ENCODE measurements around the gene CIDEB.

CIDEB gene

DNA sequence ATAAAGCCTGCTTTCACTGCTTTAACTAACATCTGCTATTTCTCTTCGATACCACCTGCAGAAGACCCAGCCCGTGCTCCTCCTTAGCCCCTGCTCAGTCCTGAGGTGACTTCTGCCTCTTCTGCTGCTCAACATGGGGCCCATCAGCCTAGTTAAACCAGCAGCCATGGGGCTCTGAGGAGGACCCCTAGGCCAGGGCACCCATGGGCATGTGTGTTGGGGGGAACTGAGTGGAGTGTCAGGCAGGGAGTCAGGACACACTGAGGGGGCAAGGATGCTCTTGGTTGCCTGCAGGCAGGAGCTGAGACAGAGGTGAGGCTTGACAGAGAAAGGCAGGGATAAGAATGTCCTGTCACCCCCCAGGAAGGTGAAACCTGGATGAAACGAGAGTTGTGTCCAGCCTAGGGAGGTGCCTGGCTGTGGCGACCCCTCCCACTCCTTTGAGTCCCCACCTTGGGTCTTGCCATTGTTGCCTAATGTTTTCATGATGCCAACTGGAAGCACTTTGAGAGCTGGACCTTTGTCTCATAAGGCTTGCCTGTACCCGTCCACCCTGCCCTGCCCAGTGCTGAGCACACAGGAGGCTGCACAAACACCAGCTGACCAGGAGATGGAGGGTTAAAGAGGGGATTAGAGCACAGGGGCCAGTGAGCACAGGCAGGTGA, 23.8 kb downstream of the CIDEB start:
- H3K9me3 ChIP-seq (ENCODE audit: control insufficient read depth, insufficient read depth, low read length): no peaks in the 10 kb centered on the region
- no peaks in the 10 kb centered on the region for H3K27me3 ChIP-seq (ENCODE audit: control insufficient read depth, insufficient read depth, low read length)
- no peak overlapping the region for H3K27ac ChIP-seq (ENCODE audit: low read depth, low read length)
- no peak overlapping the region for H3K9ac ChIP-seq (ENCODE audit: low read depth, low read length)
- no peaks in the 10 kb centered on the region for H3K36me3 ChIP-seq (ENCODE audit: control insufficient read depth, insufficient read depth, low read length)
- no peaks in the 10 kb centered on the region for H3K4me1 ChIP-seq (ENCODE audit: control insufficient read depth, insufficient read depth, low read length)
- no peak overlapping the region for H3K4me3 ChIP-seq (ENCODE audit: low read depth, low read length)

DNA sequence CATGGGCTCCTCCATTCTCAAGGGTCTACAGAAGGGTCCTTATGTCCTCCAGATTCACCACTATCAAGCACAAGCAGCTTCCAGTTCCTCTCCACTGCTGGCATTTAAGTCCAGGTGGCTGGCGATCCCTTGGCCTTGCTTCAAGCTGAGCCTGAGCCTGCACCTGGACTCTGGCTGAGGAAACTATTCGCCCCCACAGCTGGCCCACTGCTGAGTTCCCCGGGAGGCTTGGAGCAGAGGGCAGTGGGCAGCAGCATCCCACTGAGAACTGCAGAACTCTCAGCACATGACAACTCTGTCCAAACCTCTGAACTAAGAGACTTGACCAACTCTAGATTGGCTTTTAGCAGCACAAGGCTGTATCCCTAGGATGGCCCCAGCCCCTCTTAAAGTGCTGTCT, 25.0 kb downstream of the CIDEB start:
- no peaks in the 10 kb centered on the region for H3K9me3 ChIP-seq (ENCODE audit: control insufficient read depth, insufficient read depth, low read length)
- H3K36me3 ChIP-seq (ENCODE audit: control insufficient read depth, insufficient read depth, low read length): no peaks in the 10 kb centered on the region
- no peak overlapping the region for H3K4me3 ChIP-seq (ENCODE audit: low read depth, low read length)
- H3K27me3 ChIP-seq (ENCODE audit: control insufficient read depth, insufficient read depth, low read length): no peaks in the 10 kb centered on the region
- no peak overlapping the region for H3K9ac ChIP-seq (ENCODE audit: low read depth, low read length)
- H3K4me1 ChIP-seq (ENCODE audit: control insufficient read depth, insufficient read depth, low read length): no peaks in the 10 kb centered on the region
- H3K27ac ChIP-seq (ENCODE audit: low read depth, low read length): no peak overlapping the region

DNA sequence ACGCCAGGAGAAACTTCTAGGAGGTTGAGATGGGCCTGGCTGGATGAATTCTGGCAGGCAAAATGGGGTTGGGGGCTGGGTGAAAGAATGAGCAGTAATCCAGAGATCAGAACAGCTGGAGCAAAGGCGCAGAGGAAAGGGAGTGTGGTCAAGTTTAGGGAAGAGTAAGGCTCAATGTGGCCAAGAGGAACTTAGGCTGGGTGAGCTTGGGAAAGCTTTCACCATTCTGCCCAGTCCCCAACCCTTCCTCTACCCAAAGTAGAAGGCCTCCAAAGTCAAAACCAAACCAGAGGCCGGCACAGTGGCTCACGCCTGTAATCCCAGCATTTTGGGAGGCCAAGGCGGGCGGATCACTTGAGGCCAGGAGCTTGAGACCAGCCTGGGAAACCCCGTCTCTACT, 26.1 kb downstream of the CIDEB start:
- no peak overlapping the region for H3K9ac ChIP-seq (ENCODE audit: low read depth, low read length)
- H3K27ac ChIP-seq (ENCODE audit: low read depth, low read length): no peak overlapping the region
- H3K9me3 ChIP-seq (ENCODE audit: control insufficient read depth, insufficient read depth, low read length): no peaks in the 10 kb centered on the region
- H3K4me3 ChIP-seq (ENCODE audit: low read depth, low read length): no peak overlapping the region
- H3K27me3 ChIP-seq (ENCODE audit: control insufficient read depth, insufficient read depth, low read length): no peaks in the 10 kb centered on the region
- no peaks in the 10 kb centered on the region for H3K4me1 ChIP-seq (ENCODE audit: control insufficient read depth, insufficient read depth, low read length)
- H3K36me3 ChIP-seq (ENCODE audit: control insufficient read depth, insufficient read depth, low read length): no peaks in the 10 kb centered on the region

DNA sequence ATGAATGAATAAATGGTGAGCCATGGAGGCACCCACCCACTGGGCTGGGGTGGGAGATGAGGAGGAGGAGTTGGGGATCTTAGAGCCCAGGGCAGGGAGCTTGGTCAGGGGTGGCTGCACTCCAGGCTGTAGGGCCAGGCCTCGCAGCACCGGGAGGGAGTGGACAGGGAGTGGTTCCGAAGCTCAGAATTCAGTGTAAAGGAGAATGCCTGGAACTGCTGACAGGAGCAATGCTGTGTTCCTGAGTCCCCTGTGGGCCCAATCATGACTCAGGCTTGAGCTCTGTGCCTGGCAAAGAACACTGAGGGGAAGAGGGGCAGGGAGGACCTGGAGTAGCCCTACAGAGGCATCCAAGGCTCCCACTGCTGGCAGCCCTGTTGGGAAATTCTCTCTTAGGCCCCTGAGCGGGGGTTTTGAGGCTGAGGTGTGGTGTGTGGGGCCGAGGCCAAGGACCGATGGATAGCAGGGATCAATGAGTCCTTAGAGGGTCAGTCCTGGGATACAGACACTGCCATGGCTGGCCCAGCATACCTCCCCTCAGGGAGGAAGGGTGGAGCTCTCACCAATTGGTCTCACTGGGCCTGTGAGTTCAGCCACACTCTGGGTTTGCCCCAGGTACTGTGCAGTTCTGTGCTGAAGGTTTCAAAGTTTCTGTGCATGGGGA, 26.8 kb downstream of the CIDEB start:
- no peaks in the 10 kb centered on the region for H3K4me1 ChIP-seq (ENCODE audit: control insufficient read depth, insufficient read depth, low read length)
- H3K27me3 ChIP-seq (ENCODE audit: control insufficient read depth, insufficient read depth, low read length): no peaks in the 10 kb centered on the region
- no peak overlapping the region for H3K27ac ChIP-seq (ENCODE audit: low read depth, low read length)
- H3K36me3 ChIP-seq (ENCODE audit: control insufficient read depth, insufficient read depth, low read length): no peaks in the 10 kb centered on the region
- no peak overlapping the region for H3K4me3 ChIP-seq (ENCODE audit: low read depth, low read length)
- no peaks in the 10 kb centered on the region for H3K9me3 ChIP-seq (ENCODE audit: control insufficient read depth, insufficient read depth, low read length)
- no peak overlapping the region for H3K9ac ChIP-seq (ENCODE audit: low read depth, low read length)

DNA sequence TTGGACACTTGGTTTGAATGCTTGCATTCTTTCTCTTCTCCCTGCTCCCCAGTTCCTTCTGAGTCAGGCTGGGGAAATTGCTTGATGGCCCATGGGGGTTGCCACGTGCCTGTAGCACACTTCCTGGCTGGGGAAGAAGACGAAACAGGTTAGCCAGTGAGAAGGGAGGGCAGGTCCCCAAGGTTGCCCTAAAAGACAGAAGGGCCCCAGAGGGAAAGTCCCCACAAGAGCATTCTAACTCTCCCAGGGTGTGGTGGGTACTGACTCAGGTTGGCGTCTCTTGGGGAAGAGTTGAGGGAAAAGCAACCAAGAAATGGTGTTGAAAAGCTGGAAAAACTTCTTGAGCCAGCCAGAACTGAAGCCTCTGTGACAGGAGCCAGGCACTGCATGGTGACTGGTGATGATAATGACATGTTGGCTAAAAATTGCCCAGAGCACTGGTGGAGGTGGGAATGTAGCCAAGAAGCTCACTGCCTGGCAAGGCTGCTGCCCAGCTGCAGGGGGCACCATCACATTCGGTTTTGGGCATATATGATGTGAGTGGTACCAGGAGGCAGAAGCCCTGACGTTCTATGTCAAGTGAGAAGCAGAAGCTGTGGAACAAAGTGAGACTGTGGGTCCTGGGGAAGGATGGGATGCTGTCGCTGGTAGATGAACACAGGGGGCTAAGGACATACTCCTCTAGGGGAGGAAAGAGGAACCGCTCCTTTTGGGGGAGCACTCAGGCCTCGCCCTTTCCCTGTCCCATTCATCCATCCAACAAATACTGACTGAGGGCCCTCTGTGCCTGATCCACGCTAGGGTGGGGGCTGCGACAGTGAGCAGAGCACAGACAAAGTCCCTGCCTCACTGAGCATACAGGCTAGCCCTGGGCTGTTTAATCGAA, 28.2 kb downstream of the CIDEB start:
- Histone ChIP-seq H3K27ac (ENCODE audit: low read depth, low read length) (no peak overlapping the region), H3K9me3 (ENCODE audit: control insufficient read depth, insufficient read depth, low read length) (no peaks in the 10 kb centered on the region), H3K9ac (ENCODE audit: low read depth, low read length) (no peak overlapping the region), H3K27me3 (ENCODE audit: control insufficient read depth, insufficient read depth, low read length) (no peaks in the 10 kb centered on the region), H3K36me3 (ENCODE audit: control insufficient read depth, insufficient read depth, low read length) (no peaks in the 10 kb centered on the region), H3K4me3 (ENCODE audit: low read depth, low read length) (no peak overlapping the region), H3K4me1 (ENCODE audit: control insufficient read depth, insufficient read depth, low read length) (no peaks in the 10 kb centered on the region)

DNA sequence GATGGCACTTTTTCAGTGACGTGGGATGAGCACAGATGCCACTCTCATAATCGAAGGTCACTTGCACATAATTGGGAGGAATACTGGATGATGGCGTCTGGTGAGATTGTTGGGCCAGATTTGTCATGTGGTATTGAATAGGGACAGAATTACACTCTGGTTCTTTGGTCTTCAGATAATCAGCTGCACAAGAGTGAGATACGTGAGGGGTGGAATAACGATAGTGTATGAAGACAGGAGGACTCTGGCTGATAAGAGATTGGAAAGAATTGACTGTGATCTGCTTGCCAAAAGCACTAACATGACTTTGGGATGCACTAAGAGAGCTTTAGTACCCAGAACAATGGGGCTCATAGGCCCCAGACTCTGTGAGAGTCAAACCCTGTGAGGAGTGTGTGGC, 29.4 kb downstream of the CIDEB start:
- Histone ChIP-seq H3K36me3 (ENCODE audit: control insufficient read depth, insufficient read depth, low read length) (no peaks in the 10 kb centered on the region), H3K9ac (ENCODE audit: low read depth, low read length) (no peak overlapping the region), H3K27ac (ENCODE audit: low read depth, low read length) (no peak overlapping the region), H3K27me3 (ENCODE audit: control insufficient read depth, insufficient read depth, low read length) (no peaks in the 10 kb centered on the region), H3K4me3 (ENCODE audit: low read depth, low read length) (no peak overlapping the region), H3K4me1 (ENCODE audit: control insufficient read depth, insufficient read depth, low read length) (peaks cover 4% of the 10 kb centered on the region; the same call in 1 of the 2 replicates), H3K9me3 (ENCODE audit: control insufficient read depth, insufficient read depth, low read length) (no peaks in the 10 kb centered on the region)

DNA sequence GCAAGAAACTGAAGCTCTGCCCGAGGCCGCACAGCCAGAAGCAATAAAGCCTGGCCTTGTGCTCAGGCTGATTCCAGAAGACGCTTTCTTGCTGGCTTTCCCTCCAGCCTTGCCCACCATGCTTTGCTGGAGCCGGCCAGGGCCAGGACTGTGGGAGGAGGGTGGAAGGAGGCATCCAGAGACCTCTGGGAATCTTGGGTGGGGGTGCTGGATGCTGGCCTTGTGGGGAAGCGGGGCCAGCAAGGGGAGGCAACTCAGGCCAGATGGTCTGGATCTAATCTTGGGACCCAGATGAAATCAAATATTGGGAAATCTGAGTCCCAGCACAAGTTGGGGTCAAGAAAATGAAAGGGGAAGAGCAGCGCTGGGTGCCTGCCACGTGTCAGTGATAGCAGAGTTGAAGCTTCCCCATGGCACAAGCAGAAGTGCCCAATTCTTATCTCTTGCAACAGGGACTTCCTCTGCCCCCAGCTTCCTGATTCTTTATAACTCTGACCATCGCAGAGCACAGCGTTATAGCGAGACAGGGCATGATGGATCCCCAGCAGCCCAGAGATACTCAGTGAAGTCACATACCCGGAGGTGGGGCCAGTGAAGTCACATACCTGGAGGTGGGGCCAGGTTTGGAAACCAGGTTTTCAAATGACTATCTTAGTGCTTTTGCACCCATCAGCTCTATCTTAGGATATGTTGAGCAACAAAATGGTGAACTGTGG, 30.0 kb downstream of the CIDEB start:
- H3K36me3 ChIP-seq (ENCODE audit: control insufficient read depth, insufficient read depth, low read length): no peaks in the 10 kb centered on the region
- no peak overlapping the region for H3K27ac ChIP-seq (ENCODE audit: low read depth, low read length)
- H3K27me3 ChIP-seq (ENCODE audit: control insufficient read depth, insufficient read depth, low read length): no peaks in the 10 kb centered on the region
- H3K4me1 ChIP-seq (ENCODE audit: control insufficient read depth, insufficient read depth, low read length): peaks cover 4% of the 10 kb centered on the region; the same call in 1 of the 2 replicates
- H3K4me3 ChIP-seq (ENCODE audit: low read depth, low read length): no peak overlapping the region
- no peak overlapping the region for H3K9ac ChIP-seq (ENCODE audit: low read depth, low read length)
- H3K9me3 ChIP-seq (ENCODE audit: control insufficient read depth, insufficient read depth, low read length): no peaks in the 10 kb centered on the region

DNA sequence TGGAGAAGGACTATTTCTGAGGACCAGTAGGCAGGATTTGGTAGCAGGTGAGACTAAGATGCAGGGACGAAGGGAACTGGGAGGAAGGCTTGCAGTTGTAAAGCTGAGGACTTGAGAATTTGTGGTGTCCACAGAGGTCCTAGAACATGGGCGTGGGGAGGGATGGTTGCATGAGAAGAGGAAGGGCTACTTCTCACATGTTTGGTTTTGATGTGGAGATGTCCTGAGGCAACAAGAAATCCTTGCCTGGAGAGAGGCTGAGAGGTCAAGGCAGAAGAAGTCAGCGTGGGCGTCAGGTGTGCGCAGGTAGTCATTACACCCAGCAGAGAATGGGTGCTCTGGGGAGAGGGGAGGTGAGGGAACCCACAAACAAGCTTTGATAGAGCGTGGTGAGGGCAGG, 30.7 kb downstream of the CIDEB start:
- H3K4me1 ChIP-seq (ENCODE audit: control insufficient read depth, insufficient read depth, low read length): peaks cover 4% of the 10 kb centered on the region; the same call in 1 of the 2 replicates
- H3K4me3 ChIP-seq (ENCODE audit: low read depth, low read length): no peak overlapping the region
- no peak overlapping the region for H3K9ac ChIP-seq (ENCODE audit: low read depth, low read length)
- H3K27me3 ChIP-seq (ENCODE audit: control insufficient read depth, insufficient read depth, low read length): no peaks in the 10 kb centered on the region
- H3K9me3 ChIP-seq (ENCODE audit: control insufficient read depth, insufficient read depth, low read length): no peaks in the 10 kb centered on the region
- no peaks in the 10 kb centered on the region for H3K36me3 ChIP-seq (ENCODE audit: control insufficient read depth, insufficient read depth, low read length)
- H3K27ac ChIP-seq (ENCODE audit: low read depth, low read length): no peak overlapping the region

DNA sequence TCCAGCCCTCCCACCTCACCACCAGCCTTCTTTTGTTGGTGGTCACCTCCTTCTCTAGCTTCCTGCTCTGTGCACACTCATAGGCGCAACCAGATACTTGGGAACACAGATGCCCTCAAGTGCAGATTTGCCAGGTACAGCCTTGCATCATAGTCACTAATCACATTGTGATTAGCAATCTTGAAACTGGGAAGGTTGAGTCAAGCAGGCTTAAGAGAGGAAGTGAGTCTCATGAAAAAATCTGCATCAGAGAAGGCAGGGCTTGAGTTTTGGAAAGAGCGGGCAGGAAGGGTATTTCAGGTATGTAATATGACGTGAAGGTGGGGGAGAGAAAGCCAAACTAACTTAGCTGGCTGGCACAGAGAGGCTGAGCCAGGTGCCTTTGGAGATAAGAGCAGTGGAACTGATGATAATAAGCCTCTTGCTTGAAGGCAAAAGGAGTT, 33.7 kb downstream of the CIDEB start:
- H3K36me3 ChIP-seq (ENCODE audit: control insufficient read depth, insufficient read depth, low read length): no peaks in the 10 kb centered on the region
- H3K27me3 ChIP-seq (ENCODE audit: control insufficient read depth, insufficient read depth, low read length): no peaks in the 10 kb centered on the region
- no peaks in the 10 kb centered on the region for H3K9me3 ChIP-seq (ENCODE audit: control insufficient read depth, insufficient read depth, low read length)
- H3K9ac ChIP-seq (ENCODE audit: low read depth, low read length): no peak overlapping the region
- no peak overlapping the region for H3K4me3 ChIP-seq (ENCODE audit: low read depth, low read length)
- no peak overlapping the region for H3K27ac ChIP-seq (ENCODE audit: low read depth, low read length)
- peaks cover 7% of the 10 kb centered on the region; the same call in 1 of the 2 replicates for H3K4me1 ChIP-seq (ENCODE audit: control insufficient read depth, insufficient read depth, low read length)

DNA sequence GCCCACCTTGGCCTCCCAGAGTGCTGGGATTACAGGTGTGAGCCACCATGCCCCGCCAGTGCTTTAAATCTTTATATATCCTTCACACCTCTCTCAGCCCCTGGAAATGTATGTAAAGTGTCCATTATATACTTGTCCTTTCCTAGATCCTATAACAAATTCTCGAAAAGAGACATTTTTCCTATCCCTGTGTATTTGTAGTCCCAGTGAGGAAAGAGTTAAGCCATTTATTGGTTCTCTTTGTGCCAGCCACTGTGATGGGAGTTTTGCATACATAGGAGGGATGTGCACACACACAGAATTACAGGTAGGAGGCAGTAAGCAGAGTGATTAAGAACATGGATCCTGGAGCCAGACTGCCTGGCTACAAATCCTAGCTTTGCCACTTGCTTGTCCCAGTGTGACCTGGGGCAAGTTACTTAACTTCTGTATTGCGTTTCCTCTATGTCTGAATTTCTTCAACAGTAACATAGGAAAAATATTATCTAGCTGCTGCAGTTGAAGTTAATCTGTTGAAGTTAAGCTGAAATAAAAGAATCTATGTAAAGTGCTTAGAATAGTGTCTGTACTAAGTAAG, 34.3 kb downstream of the CIDEB start:
- H3K4me1 ChIP-seq (ENCODE audit: control insufficient read depth, insufficient read depth, low read length): peaks cover 7% of the 10 kb centered on the region; the same call in 1 of the 2 replicates
- no peaks in the 10 kb centered on the region for H3K27me3 ChIP-seq (ENCODE audit: control insufficient read depth, insufficient read depth, low read length)
- H3K9me3 ChIP-seq (ENCODE audit: control insufficient read depth, insufficient read depth, low read length): no peaks in the 10 kb centered on the region
- no peak overlapping the region for H3K4me3 ChIP-seq (ENCODE audit: low read depth, low read length)
- no peak overlapping the region for H3K27ac ChIP-seq (ENCODE audit: low read depth, low read length)
- no peaks in the 10 kb centered on the region; the same call in 1 of the 2 replicates for H3K36me3 ChIP-seq (ENCODE audit: control insufficient read depth, insufficient read depth, low read length)
- no peak overlapping the region for H3K9ac ChIP-seq (ENCODE audit: low read depth, low read length)
